DMS153 (cell line): ENCODE measurements around the gene KAT2B.
"Not testable (repeated sequence)": the region's sequence is repeated elsewhere in the genome, so short reads cannot be mapped to it uniquely, and the experiment has no call there.

Experiments used
- DNase-seq: peaks from one replicate; lab custom pipeline; 2025; lab: John Stamatoyannopoulos, UW

The KAT2B gene

DNA sequence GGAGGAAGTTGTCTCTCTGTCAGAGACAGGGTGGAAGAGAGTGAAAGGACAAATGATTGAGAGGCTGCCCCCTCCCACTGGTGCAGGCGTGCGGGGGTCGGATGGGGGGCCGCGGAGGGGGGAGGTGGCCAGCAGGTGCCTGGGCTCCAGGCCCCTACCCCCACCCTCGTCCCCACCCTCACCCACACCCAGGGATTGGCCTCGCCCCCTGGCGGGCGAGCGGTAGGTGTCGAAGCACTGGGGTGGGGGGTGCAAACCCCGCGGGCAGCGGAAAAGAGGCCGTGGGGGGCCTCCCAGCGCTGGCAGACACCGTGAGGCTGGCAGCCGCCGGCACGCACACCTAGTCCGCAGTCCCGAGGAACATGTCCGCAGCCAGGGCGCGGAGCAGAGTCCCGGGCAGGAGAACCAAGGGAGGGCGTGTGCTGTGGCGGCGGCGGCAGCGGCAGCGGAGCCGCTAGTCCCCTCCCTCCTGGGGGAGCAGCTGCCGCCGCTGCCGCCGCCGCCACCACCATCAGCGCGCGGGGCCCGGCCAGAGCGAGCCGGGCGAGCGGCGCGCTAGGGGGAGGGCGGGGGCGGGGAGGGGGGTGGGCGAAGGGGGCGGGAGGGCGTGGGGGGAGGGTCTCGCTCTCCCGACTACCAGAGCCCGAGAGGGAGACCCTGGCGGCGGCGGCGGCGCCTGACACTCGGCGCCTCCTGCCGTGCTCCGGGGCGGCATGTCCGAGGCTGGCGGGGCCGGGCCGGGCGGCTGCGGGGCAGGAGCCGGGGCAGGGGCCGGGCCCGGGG lies at the start of gene KAT2B:
Gene KAT2B, plus strand, starts transcription at position 682 of the 783 bp plus-strand sequence. Its CDS starts 32 bp downstream, at position 714.
- peak; percentile 12 for DNase-seq

GRCh38 chr3:19994796-19995195 lies 45.5 kb upstream of the KAT2B start:
- DNase-seq: no peak

- DNase-seq: no peak
These were observed 42.7 kb upstream of the KAT2B start for GRCh38 chr3:19997502-19997901.

GRCh38 chr3:20001932-20002331 lies 38.3 kb upstream of the KAT2B start:
- no peak for DNase-seq

DNA sequence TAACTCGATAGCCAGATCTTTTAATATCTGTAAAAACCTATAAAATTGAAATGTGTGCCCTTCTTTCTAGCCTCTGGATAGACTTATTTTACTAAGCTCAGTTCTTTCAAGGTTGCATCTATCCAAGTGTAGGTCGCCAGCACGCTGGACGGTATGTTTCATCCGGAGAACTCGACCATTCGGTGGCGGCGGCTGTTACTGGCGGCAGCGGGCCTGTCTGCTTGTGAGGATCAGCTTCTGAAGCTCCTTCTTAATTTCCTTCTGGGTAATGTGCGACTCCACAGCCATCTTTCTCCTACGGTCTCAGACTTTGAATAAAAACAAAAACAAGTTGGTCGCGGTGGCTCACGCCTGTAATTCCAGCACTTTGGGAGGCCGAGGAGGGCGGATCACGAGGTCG lies 32.3 kb upstream of the KAT2B start:
- no peak for DNase-seq

GRCh38 chr3:20008646-20009045 lies 31.6 kb upstream of the KAT2B start:
- DNase-seq: no peak

- DNase-seq: no peak
These were observed 28.1 kb upstream of the KAT2B start, which contains the start of gene PP2D1 for GRCh38 chr3:20012164-20012563. Gene PP2D1 (minus strand): TSS chr3:20012264. CDS start chr3:20012072, 192 bp downstream.

GRCh38 chr3:20013396-20013795 lies 26.9 kb upstream of the KAT2B start:
- DNase-seq: no peak

GRCh38 chr3:20015525-20015924 lies 24.7 kb upstream of the KAT2B start:
- DNase-seq: no peak

DNA sequence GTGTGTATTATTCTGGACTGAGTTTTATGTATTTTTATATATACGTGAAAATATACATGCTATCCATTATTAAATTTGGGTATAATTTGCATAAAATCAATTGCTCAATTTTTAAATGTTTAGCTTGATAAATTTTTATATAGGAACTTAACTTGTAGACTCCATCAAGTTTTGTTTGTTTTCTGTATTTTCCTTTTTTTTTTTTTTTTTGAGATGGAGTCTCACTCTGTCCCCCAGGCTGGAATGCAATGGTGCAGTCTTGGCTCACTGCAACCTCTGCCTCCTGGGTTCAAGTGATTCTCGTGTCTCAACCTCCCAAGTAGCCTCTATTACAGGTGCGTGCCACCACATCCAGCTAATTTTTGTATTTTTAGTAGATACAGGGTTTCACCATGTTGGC lies 24.2 kb upstream of the KAT2B start:
- DNase-seq: not testable (repeated sequence)

DNA sequence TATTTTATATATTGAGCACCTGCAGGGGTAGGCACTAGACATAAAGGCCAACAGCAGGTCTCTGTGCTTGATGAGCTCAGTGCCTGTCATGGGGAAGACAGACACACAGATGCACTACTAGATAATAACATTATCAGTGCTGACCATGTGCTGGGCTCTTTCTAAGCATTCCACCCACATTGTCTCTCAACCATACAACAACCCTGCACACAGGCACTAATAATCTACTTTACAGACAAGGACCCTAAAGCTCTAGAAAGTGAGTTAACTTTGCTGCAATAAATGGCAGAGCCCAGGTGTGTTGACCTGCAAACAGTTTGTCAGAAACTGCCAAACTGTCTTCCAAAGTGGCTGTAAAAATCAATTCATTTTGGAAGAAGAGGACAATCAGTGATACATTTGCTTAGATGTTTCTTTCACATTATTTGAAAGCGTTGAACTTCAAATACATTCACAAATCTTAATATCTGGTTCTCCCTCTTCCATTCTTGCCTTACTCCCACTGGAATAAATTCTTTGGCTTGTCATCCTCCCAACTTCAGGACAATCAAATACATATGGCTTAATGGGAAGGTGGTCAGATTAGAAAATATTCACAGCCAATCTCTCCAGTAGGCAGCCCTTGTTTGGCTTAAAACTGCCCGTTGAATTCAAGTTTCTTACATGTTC lies 17.2 kb upstream of the KAT2B start:
- DNase-seq: no peak

- no peak for DNase-seq
These were observed 16.4 kb upstream of the KAT2B start for GRCh38 chr3:20023623-20024405.

- DNase-seq: no peak
These were observed 13.1 kb upstream of the KAT2B start for GRCh38 chr3:20027136-20027535.

DNA sequence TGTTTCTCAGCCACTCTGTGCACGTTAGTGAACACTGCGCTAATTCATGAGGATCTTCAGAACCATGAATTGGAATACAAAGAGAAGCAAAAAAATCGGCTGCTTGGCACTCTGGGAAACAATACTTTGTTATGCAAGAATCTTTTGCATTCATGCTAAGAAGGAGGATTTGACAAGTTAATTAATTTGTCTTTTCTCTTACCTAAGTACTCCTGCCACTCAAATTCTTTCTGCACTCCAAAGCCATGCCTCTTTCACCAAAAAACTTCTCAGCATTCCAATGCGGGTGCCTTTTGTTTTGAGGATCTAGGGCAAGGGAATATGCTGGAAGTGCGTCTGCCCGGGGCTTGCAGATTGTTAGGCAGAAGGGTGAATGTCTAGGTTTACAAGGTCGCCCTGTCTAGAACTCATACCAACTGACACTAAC lies 11.3 kb upstream of the KAT2B start:
- no peak for DNase-seq

GRCh38 chr3:20031939-20032338 lies 8.3 kb upstream of the KAT2B start:
- not testable (repeated sequence) for DNase-seq

DNA sequence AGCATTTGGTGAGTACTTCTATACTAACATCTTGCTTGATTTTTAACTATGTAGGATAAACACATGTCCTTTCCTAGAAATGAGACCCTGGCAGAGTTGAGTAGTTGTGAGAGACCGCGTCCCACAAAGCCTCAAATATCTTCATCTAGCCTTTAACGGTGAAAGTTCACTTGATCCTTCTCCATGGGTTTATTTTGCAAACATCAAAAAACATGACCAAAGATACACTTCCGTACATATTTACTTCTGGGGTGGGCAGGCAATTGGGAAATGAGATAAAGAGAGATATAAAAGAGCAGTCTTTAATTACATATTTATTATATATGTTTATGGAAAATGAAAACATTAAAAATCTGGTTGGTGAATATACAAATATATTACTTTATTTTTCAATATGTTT lies 5.2 kb upstream of the KAT2B start:
- DNase-seq: no peak

- no peak for DNase-seq
These were observed 2.8 kb upstream of the KAT2B start for GRCh38 chr3:20037255-20037996.

DNA sequence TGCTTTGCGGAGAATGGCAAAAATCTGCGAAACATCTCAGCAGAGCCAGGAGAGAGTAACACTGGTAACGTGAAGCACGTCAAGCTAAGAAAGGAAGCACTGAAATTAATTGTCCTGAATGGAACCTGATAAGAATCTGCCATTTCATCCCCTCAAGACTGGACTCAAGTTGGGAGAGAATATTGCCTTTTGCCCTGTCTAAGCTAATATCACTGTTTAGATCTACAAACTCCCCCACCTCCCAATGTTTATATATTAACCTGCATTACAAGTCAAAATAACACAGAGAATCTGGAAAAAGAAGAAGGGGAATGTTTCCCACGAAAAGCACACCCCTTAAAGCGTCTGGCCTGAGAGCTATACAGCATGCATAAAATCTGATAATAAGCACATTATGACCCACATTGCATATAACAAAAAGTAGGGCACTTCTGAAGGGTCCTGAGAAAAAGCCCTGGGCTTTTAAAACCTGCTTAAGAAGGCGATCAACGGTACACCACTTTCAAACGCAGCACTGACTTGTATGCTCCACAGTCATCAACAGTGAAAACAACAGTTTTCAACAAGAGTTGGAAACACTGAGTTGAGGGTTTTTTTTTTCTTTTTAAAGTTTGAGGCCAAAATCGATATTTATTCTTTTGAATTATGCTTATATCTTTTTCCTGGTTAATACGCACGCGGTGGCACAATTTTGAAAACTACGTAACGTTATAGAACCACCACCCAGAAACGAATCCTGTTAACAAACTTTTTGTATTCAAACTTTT lies 1.4 kb upstream of the KAT2B start:
- DNase-seq: no peak

DNA sequence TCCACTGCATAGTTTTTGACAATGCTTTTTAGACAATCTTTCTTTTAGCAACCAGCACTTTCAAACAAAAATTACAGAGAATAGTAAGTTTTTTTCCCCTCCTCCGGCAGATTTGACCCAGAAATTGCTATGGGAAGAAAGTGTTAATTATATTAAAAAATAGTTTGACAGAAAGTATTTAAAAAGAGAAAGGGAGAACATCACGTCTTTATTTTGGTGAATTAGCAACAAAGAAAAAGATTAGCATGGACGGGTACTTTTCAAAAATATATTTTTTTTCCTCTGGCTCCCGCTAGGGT lies 831 bp upstream of the KAT2B start:
- DNase-seq: no peak

- DNase-seq: no peak
These were observed 426 bp downstream of the KAT2B start for GRCh38 chr3:20040548-20041196.
